DMS 273 (cell line): ENCODE results near the gene PIGP.
"Not testable (repeated sequence)": the region's sequence is repeated elsewhere in the genome, so short reads cannot be mapped to it uniquely, and the experiment has no call there.

ENCODE experiments used
- DNase-seq: peaks from one replicate; lab custom pipeline; 2025; ENCODE audit not compliant: unreplicated experiment; lab: John Stamatoyannopoulos, UW

Gene PIGP

DNA sequence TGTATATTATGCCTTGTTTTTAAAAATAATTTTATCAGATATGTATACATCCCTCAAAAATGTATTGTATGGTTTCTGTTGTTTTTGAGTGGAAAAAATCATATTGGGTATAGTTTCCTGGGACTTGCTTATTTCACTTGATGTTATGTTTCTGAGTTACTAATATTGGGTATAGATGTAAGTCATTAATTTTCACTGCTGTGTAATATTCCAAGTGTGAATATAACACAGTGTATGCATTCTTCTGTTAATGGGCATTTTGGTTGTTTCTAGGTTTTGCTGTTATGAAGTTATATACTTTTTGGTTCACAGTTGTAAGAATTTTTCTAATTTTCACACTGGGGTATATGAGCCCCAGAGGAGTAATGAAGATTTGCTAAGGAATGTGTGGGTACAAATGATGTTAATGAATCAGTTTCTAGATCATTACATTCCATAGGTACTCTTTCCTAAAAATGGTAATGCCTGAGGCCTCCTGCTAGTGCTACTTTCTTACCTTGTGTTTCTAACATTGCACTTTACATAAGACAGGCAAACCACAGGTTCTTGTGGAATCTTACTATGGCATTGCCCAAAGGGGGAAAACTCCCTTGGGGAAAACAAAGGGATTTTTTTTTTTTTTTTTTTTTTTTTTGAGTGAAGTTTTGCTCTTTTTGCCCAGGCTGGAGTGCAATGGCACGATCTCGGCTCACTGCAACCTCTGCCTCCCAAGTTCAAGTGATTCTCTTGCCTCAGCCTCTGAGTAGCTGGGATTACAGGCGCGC is 3.4 kb upstream of the PIGP start:
- no peak for DNase-seq

DNA sequence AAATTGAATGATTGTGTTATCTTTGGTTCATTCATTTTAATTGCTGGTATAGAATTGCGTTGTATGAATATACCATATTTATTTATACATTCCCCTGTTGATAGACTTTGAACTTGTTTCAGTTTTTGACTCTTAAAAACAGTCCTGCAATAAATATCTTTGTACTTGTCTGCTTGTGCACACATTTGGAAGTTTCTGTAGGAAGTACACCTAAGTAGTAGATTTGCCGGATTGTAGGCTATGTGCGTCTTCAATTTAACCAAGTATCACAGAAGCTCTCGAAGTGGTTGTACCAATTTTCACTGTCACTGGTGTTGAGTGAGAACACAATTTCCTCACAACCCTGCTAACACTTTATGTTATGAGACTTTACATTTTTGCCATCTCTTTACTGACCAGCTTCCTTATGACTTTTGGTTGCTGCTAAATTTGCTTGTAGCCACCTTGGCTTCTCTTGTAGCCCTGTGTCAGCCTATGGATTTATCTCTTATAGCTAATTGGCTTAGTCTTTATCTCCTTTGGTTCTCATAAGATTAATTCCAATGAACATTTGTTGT is 2.4 kb upstream of the PIGP start:
- DNase-seq = no peak

DNA sequence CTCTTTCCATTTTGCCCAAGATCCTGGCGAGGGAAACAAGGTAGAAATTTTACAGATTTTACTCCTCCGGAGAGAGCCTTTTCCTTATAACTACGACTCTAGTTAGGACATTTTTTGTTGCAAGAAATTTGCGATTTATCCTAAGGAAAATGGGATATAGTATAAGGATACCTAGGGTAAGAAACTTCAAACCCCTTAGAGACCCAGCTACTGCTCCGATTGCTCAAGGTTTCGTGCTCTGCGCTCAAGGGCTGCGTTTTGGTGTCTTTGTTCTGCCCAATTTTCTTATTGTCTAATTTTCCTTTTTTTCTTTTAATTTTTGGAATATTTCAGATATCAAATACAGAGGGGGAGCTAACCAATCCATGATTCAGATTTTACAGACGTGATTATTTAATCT is 1.7 kb upstream of the PIGP start:
- peak; percentile 46 for DNase-seq

DNA sequence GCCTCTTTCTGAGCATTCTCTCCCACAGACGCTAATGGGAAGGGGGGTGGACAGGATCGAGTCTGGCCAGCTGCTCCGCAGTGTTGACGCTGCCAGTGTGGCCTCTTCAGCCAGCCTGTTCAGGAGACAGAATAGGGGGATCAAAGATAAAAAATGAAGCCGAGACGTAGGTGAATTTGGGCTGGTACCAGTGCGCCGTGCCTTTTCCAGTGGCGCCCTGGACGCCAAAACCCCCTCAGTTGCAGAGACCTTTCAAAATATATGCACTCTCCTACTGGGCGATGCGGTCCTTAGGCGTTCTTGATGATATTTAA is 1.3 kb upstream of the PIGP start:
- peak; percentile 67 for DNase-seq

DNA sequence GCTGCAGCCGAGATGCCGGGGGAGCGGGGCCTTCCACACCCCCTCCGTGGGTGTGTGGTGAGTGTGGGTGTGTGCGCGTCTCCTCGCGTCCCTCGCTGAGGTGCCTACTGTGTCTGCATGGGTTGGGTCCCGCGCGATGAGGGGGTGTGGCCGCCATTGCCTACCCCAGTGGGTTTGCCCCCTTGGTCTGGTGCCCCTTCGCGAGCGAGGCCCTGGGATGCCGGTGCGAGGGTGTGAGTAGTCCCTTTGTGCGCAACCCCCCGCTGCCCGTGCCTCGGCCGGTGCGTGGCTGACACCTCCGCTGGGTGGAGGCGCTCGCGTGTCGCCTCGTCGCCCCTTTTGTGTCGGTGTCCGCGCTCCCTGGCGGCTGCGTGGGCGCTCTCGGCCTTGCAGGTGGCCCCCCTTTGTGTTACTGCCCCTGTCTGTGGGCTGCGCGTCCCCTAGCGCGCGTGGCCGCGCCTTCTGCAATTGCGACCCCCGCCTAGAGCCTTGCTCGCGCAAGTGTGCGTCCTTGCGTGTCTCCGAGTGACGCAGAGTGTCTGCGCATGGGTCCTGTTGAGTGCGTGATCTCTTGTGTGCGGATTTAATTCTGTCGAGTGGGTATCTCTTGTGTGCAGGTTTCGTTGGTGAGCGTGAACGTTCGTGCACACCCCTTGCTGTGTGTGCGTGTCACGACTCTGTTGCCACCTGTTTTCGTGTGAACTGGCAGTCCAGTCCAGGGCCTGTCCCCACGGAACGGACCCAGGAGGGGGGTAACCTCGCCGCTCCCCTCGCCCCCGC is 736 bp upstream of the PIGP start:
- DNase-seq = peak; percentile 70

DNA sequence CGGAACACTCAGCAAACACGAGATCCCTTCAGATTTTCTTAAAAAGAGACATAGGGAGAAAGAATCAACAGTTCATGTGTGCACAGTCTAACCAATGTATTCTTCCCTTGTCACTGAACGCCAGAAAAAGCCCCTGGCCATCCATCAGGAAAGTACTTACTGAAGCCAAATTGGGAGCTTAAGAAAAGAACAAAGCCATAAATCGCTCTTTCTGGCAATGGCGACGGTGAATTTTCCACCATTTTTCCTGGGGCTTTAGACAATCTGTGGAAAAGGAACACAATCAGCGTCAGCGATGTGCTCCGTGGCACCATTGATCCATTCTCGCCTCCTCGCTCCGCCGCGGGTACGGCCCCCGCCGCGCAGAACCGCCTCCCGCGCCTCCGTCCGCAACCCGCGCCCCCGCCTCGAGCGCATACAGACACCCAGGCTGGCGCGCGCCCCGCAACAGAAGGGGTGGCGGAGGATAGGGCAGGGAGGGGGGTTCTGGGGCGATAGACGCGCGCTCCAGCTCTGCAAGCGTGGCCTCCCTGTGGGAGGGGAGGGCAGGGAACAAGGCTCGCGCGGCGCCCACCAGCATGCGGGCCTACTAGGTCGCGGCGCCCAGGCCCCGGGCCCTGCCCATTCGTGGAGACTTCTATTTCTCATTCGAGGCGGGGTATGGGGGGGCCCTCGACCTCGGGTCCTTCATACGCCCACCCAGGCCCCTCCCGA is 440 bp downstream of the PIGP start:
- DNase-seq = peak; percentile 93

DNA sequence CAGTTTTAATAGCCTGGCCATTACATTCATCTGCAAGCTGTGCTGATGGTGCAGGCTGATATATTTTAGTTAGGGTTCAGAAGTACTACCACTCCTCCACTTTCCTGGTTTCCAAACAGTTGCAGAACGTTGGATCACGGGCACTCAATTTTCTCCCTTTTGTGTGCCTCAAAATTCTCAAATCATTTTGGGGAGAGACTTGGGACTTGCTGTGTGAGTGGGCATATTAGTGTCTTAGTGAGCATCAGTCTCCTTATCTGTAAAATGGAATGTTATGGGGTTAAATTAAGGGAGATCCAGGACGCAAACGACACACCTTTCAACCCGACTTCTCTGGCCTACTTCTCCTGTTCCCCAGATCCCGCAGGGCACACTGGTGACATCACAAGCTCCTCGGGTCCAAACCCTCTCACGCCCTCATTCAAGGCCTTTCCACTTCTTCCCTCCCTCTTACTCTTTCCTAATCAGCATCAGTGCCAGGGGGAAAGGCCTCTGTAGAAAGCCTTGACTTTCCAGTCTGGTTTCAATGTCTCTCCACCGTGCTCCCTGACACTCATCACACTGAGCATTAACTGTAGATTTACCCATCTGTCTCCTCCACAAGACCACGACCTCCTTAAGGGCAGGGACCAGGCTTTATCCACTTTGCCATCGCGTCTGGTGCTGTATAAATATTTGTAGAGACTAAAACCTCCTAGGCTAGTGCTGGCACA is 1.2 kb downstream of the PIGP start:
- DNase-seq = peak; percentile 62

DNA sequence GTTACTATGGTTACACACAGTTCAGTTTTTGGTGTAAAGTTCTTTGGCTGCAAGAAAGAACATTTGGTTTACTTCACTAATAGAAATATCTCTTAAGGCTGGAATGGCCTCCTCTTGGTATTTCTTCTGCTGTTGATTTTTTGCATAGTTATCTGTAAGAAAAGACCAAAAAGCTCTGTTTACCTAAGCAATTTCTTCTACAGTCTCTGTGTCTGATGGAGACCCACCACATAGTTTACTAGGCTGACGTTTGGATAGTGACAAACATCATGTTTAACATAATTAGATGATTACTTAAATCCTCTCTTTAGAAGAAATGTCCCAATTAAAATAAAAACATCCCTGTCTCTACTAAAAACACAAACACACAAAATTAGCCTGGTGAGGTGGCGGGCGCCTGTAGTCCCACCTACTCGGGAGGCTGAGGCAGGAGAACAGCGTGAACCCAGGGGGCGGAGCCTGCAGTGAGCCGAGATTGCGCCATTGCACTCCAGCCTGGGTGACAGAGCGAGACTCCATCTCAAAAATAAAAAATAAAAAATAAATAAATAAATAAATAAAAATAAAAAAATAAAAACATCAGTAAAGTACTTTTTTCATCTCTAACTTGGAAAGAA is 7.2 kb downstream of the PIGP start:
- DNase-seq = no peak

DNA sequence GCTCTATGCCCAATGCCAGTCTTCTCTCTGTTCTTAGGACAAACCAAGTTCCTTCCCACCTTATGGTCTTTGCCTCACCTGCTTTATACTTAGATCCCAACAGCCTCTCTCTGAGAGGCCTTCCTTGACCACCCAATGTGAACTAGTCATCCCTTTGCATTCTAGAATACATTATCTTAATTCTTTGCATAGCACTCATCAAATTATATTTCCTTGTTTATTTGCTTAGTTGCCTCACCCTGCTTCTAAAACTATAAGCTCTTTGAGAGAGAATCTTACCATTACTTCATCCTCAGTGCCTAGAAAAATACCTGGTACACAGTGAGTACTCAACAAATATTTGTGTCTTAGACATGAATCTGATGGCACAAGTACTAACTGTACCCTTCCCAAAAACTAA is 8.0 kb downstream of the PIGP start:
- DNase-seq = no peak

DNA sequence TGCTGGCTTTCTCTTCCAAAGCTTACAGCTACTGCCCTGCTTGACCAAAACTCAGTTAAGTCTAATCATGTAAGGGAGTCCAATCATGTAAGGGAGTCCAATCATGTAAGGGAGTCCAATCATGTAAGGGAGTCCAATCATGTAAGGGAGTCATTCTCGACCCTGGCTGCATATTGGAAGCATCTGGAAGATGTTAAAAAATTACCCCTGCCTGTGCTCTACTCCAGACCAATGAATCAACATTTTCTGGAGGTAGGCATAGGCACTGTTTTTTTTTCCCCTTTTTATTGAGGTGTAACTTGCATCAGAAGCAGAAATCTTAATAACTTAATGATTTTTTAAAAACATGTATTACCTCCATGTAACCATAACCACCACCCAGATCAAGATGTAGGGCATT is 9.4 kb downstream of the PIGP start:
- DNase-seq = no peak

DNA sequence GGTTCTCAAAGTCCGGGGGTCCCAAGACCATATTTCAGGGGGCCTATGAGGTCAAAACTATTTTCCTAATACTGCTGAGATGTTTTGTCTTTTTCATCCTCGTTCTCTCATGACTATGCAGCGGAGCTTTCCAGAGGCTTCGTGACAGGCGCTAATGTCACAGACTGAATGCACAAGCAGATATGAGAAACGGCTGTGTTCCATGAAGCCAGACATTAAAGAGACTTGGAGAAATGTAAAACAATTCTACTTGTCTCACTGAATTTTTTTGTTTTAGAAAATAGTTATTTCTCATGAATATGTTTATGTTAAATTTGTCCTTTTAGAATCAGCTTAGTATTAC is 10.3 kb downstream of the PIGP start:
- no peak for DNase-seq

DNA sequence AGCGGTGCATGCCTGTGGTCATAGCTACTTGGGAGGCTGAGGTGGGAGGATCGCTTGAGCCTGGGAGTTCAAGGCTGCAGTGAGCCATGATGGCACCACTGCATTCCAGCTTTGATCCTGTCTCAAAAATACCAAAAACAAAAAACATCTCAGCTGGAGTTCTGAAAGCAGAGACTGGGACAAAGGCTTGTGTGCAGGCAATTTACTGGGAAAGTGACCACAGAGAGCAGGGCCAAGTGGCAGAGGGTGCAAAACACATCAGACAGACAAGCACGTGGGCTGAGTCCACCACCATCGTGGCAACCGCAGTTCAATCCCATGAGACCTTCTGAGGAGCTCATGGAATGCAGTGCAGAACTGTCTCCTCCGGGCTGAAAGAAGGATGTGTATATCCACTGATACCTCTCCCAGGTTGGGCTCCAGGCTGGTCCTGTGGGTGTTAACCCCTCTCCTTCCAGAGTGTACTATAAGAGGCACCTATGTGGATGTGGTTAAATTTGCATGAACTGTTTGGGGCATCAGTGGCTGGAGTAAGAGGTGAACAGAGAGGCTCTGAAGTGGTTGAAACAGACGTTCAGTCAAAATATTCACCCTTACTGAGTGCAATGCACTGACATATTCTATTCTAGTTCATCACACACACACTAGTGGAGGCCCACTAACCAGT is 10.8 kb downstream of the PIGP start:
- DNase-seq = no peak

DNA sequence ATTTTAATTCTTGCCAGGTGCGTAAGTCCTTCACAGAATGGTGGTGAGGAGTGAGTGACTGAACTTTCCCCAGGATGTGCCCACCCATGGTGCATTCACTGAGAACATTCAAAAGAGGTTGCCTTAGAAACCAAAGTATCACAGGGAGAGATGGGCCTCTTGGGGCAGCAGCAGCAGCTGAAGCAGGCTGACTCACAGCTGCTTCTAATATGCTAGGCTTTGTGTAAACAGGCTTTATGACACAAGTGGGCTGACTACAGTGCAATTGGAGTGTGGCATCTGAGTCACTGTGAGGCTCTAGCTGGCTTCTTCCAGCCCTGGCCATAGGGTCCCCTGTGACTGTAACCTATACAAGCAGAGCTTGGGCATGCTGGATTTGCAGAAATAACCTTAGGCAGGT is 12.6 kb downstream of the PIGP start:
- DNase-seq = peak; percentile 77

DNA sequence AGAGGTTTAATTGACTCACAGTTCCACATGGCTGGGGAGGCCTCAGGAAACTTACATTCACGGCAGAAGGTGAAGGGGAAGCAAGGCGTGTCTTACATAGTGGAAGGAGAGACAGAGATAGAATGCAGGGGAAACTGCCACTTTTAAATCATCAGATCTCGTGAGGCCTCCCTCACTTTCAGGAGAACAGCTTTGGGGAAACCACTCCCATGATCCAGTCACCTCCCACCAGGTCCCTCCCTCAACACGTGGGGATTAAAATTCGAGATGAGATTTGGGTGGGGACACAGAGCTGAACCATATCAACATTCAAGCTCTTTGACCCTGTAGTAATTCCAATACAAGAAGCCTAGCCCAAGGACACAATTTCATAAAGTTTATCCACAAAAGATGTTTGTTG is 13.7 kb downstream of the PIGP start:
- DNase-seq = no peak

DNA sequence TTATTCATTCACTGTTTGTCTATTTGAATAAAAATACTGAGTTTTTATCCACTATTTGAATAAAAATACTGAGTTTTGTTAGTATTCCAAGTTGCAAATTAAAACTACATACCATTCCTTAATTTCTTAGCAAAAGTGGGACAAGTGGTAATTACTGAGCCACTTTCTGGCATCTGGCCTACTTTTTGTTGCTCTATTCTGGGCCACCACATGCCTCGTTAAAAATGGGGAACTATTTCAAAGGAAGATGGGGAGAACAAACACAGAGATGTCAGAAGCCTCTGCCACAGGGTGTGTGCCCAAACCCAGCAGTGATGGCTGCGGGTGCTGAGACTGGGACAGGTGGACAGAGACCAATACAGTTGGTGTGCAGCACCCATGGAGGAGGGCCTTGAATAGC is 14.6 kb downstream of the PIGP start:
- DNase-seq = no peak

DNA sequence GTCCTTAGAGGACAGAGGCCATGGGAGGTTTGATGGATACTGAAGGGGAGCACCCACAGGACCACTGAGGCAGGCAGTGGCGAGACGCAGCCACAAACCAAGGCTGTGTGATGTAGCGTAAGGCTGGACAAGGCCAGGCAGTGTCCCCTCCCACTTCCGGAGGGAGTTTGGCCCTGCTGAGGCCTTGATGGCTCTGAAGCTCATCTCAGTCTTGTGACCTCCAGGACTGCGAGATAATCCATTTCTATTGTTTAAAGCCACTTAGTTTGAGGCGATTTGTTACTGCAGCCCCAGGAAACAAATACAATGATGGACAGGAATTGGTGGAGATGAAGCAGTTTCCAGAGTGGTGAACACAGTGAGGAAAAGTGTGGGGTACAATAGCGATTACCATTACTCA is 15.3 kb downstream of the PIGP start:
- no peak for DNase-seq

DNA sequence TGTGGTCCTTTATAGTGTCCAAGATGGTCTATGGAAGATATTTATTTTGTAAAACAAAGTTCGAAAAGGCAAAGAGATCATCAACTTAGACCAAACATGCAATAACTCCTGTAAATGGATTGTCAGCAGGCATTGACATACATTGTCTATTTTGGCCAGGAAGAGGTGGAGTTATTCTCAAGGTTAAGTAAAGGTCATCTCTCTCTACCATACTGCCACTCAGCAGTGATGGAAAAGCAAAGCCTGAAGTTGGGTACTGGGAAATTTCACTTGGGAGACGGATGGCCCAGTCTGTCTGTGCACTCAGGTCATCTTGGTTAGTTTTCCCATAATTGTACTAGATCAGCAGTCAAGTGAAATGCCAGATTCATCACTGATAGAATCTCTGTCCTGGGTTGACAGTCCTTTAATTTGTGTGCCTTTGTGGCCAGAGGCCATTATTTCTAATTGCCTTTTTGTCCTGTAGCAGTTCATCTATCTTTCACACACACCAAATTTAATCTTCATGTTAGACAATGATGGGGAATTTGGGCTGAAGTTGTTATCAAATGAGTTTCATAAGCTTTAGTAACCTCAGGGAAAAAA is 17.5 kb downstream of the PIGP start:
- no peak for DNase-seq

DNA sequence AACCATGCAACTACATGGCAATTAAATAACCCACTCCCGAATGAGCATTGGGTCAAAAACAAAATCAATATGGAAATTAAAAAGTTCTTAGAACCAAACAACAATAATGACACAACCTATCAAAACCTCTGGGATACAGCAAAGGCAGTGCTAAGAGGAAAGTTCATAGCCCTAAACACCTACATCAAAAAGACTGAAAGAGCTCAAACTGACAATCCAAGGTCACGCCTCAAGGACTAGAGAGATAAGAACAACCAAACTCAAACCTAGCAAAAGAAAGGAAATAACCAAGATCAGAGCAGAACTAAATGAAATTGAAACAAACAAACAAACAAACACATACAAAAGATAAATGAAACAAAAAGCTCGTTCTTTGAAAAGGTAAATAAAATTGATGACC is 23.1 kb downstream of the PIGP start:
- DNase-seq = not testable (repeated sequence)

DNA sequence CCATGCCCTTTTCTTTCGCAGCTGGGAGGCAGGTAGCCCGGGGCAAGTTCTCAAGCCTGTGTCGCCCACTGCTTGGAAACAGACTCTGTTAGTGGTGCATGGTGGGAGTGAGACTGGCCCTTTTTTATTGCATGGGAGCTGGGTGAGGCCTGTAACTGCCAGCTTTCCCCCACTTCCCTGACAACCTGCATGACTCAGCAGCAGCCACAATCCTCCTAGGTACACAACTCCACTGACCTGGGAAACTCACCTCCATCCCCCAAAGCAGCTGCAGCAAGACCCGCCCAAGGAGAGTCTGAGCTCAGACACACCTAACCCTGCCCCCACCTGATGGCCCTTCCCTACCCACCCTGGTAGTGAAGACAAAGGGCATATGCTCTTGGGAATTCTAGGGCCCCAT is 25.8 kb downstream of the PIGP start:
- no peak for DNase-seq

DNA sequence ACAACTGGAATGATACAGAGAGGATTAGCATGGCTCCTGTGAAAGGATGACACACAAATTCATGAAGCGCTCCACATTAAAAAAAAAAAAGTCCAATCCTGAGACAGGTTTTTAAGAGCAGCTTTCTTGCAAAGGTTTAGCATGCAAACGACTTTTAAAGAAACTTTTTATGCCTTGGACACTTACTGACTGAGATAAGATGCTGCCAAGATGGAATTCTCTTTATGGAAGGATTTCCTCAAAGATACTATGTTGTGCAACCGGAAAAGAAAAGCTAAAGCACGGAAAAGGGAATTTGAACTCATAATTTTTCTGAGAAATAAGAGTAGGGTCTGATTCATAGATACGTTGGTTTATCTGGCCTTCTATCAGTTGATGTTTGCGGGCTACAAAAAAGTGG is 27.3 kb downstream of the PIGP start:
- no peak for DNase-seq
